Sigmoid colon (tissue), 4 donors: Measurements from ENCODE around the gene RASGEF1B.

Experiments used
- CTCF ChIP-seq, 4 experiments: fragments of 450-650 bp in 3 of 4; fragments of 200-600 bp in 1 of 4; IDR thresholded peaks; one replicate each; pipeline ENCODE4 v1.5.1; 2016 to 2019; ENCODE audit warnings: antibody characterized with exemption in 4 of 4, mild to moderate bottlenecking in 3 of 4, moderate library complexity in 2 of 4
- POLR2A ChIP-seq, 2 donors: fragments of 450-650 bp; IDR thresholded peaks; one replicate each; pipeline ENCODE4 v1.6.1; 2016; ENCODE audit warnings: antibody characterized with exemption in 2 of 2, mild to moderate bottlenecking in 2 of 2, moderate library complexity in 2 of 2
- POLR2AphosphoS5 ChIP-seq, 4 donors: sonication (generic); formaldehyde crosslinking; IDR thresholded peaks; one replicate each; pipeline ENCODE4 v1.6.1; 2017; ENCODE audit warnings: antibody characterized with exemption in 4 of 4

GRCh38 chr4:81454948-81455347 lies 16.8 kb downstream of the RASGEF1B start:
- TF ChIP-seq CTCF (IDR thresholded peaks at IDR 0.05) (no peak), POLR2A (IDR thresholded peaks at IDR 0.05) (no peak), POLR2AphosphoS5 (IDR thresholded peaks at IDR 0.05) (no peak)
